H54 (cell line): ENCODE data around the gene EPHA6.
"Not testable (repeated sequence)": the region's sequence is repeated elsewhere in the genome, so short reads cannot be mapped to it uniquely, and the experiment has no call there.

Experiments used
- DNase-seq: peaks from one replicate; pipeline ENCODE4 v3.0.0; 2011; ENCODE audit warnings: low spot score, mixed read lengths; ENCODE audit not compliant: insufficient read length
- FAIRE-seq: peaks from 3 replicates; lab custom pipeline; 2011; peaks lifted over from hg19 to GRCh38; lab: Jason Lieb, UNC
- POLR2A ChIP-seq: IDR thresholded peaks from 2 replicates; pipeline ENCODE4 v1.6.1; 2011; ENCODE audit warnings: low read depth, mild to moderate bottlenecking, low read length

The EPHA6 gene

DNA sequence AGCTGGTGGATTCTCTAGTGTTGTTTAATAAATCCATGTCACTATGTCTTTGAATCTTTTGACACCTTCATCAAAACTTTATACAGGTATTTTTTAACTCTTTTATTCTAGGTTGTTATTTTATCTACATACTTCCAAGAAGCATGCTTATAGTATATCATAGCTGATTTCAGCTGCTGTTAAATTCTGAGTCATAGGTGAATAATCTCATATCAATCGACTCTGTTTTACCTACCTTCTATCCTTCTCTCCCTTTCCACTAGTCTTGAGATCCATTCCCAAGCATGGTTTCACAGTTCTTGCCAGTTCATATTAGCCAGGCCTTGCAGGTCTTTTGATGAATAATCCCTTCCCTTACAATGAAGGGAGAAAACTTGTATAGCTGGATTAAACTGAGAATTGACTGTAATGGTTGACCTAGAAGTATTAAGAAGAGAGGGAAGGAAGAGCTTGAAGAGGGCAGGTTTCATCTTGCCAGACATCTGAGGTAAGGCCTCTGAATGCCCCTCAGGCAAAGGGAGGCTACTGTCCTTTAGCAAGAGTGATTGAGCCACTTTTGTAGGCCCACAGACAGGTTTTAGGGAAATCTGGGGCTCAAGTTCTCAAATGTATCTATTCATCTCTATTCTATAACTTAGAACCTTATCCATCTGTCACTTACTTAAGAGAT is 146.4 kb downstream of the EPHA6 start:
- DNase-seq (no peak), FAIRE-seq (no peak)
- TF ChIP-seq POLR2A, result no peak

DNA sequence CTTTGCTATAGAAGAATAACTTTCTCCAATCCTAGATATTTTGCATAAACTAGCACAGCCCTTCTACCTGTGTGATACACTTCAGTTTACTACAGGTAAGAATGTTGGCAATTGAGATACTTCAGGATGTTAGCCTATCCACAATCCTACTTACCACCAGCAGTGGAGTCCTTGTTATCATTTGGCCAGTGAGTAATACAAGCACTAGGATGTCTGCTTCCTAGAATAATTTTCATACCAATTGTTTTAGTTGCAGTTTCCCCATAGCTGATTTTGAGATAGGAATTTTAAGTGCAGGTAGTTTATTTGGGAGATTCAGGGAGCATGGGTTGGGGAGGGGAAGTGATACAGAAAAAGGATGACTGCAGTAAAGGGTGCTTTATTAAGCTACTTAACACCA is 147.2 kb downstream of the EPHA6 start:
- DNase-seq (no peak), FAIRE-seq (no peak)
- TF ChIP-seq POLR2A, result no peak

DNA sequence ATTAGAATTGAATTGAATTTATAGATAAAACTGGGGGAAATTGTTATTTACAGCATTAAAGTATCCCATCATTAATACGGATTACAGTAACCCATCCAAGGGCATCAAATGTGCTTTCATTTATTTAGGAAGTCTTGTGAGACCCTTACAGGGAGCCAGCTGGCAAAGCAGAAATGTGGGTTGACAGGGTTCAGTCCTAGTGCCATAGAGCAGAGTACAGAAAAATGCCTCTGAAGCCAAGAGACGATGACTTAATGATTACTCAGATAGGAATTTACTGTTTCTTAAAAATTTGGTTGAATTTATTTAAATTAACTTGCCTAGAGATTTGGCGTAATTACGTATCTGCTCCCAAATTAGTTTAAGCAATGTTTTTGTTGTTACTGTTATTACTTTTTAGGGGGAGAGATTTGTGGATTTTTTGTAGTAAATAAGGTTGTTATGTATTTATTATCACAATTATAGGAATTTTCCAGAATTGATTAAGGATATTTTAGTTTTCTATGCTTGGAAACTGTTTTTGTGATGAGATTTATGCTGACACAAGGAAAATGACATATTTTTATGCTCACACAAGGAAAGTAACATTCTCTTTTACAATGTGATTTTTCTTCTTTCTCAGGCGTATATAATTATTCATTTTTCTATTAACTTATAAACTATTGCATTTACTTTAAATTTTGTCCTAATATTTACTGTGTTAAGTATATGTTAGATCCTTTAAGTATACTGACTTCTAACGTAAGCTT is 152.0 kb downstream of the EPHA6 start:
- FAIRE-seq, result no peak
- no peak for TF ChIP-seq POLR2A

DNA sequence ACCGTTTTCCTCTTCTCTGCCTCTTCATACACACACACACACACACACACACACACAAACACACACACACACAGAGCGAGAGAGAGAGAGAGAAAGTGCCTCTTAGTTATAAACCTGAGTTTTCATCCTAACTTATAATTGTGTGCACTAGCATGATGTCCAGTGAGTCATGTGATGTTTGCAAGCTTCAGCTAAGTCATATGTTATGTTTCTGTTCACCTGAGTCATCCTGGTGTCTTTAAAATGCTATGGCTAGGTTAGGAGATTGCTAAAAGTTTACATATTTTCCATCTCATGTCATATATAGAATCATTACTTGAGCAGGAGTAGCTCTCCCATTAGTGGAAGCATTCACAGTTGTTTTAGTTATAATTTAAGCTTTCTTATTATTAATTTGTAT is 155.8 kb downstream of the EPHA6 start:
- no peak for TF ChIP-seq POLR2A
- no peak for DNase-seq
- no peak for FAIRE-seq

More for the DNA sequence above, 152.0 kb downstream of the EPHA6 start:
- DNase-seq, result no peak

DNA sequence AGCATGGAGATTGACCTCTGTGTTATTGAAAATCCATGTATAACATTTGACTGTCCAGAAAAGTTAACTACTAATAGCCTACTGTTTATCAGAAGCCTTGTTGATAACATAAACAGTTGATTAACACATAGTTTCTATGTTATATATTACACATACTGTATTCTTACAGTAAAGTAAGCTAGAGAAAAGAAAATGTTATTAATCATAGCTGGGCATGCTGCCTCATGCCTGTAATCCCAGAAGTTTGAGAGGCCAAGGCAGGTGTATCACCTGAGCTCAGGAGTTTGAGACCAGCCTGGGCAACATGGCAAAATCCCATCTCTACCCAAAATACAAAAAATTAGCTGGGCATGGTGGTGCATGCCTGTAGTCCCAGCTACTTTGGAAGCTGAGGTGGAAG is 163.3 kb downstream of the EPHA6 start:
- DNase-seq (no peak), FAIRE-seq (no peak)
- no peak for TF ChIP-seq POLR2A

DNA sequence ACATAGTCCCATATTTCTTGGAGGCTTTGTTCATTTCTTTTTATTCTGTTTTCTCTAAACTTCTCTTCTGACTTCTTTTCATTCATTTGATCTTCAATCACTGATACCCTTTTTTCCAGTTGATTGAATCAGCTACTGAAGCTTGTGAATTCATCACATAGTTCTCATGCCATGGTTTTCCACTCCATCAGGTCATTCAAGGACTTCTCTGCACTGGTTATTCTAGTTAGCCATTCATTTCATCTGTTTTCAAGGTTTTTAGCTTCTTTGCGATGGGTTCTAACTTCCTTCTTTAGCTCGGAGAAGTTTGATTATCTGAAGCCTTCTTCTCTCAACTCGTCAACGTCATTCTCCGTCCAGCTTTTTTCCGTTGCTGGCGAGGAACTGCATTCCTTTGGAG is 169.3 kb downstream of the EPHA6 start:
- FAIRE-seq, DNase-seq: not testable (repeated sequence)

DNA sequence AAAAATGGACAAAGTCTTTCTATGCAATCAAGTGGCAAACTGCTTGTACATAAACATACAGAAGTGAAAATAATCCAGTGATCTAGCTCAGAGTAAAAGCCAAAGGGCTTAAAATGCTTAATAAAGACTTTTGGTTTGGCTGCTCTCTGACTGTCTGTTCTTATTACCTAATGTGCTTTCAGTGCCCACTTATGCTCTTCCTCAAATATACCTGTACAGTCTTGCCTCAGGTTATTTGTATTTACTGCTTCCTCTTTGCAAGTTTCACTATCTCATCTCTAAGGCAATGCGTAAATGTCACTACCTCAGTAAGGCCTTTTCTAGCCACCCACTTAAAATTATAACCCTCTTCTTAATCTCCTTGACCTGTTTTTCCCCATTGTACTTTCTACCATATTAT is 171.8 kb downstream of the EPHA6 start:
- DNase-seq, result no peak
- FAIRE-seq, result no peak
- TF ChIP-seq POLR2A, result no peak

DNA sequence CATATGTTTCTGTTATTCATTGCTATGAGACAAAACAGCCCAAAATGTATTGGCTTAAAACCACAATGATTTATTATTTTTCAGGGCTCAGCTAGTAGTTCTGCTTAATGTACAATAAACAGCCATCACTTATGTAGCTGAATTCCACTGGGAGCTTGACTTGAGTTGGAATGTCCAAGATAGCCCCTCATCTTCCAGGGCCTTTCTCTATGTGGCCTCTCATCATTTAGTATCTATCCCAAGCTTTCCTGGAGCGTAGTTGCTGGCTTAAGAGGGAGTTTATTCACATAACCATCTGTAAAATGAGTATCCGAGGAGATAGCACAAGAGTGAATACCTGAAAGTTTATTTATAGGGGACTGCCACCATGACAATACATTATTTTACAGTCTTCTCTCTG is 176.8 kb downstream of the EPHA6 start:
- no peak for TF ChIP-seq POLR2A
- DNase-seq (no peak), FAIRE-seq (no peak)

DNA sequence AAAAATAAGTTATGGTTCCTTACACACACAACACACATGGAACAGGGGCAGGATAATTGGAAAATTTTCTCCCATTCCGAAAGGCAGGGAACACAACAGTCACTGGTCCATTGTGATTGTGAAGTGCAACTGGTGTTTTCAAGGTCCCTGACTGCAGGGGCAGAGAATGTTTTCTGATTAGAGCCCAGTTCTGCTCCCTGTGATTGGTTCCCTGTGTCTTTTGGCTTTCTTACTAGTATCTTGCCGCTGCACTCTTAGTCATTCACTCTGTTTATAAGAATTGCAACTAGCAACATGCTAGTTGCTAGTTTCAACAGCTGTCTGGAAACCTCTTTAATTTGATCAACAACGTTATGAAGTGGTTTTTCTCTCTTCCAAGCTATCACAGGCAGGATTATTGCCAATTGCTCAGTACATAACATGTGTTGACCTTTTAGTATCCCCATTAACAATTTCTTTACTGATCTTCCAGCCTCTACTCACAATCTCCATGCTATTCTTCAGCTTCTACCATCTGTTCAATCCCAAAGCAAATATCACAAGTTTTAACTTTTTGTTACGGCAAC is 177.5 kb downstream of the EPHA6 start:
- FAIRE-seq (no peak), DNase-seq (no peak)
- no peak for TF ChIP-seq POLR2A

DNA sequence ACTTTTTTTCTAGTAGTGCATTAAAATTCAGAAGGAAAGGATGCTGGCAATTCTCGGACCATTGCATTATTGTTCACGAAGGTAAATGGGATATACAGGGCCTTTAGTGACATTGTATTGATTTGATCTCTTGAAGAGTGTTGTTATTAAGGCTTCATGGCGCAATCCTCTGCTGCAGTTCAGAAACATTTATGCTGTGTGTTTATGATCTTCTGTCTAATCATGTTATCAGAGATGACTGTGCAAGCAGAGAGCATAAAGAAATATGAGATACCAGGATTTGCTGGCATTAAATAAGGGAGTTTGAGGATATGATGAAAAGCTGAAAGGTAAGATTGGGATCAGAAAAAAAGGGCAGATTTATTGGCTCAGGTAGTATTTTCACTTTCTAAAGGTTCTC is 180.6 kb downstream of the EPHA6 start:
- no peak for FAIRE-seq
- no peak for TF ChIP-seq POLR2A
- DNase-seq, result no peak

DNA sequence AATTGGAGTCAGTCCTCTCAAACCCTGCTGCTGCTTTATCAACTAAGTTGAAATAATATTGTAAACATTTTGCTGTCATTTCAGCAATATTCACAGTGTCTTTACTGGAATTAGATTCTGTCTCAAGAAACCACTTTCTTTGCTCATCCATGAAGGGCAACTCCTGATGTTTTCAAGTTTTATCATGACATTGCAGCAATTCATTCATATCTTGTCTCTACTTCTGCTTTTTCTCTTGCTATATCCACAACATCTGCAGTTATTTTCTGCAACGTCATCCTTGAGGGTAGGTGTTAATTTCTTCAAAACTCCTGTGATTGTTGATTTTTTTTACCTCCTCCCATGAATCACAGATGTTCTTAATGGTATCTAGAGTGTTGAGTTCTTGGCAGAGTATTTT is 181.6 kb downstream of the EPHA6 start:
- TF ChIP-seq POLR2A, result no peak
- DNase-seq, result no peak
- no peak for FAIRE-seq

DNA sequence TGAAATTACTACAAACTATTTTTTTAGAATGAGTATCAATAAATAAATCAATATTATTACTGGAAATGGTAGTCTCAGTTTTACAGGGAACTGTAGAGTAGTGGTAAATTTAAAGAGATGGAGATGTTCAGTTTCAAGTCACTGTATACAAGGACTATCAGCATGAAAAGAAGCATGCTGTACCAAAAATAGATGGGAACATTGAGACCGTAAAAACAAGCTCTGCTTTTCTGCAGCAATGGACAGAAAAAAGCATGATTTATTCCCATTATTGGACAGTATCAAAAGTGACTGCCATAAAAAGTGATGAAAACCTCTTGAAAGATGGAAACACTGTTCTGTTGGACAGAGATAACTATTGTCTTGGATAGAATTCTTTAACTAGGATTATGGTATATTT is 187.2 kb downstream of the EPHA6 start:
- no peak for TF ChIP-seq POLR2A
- DNase-seq, result no peak
- no peak for FAIRE-seq

DNA sequence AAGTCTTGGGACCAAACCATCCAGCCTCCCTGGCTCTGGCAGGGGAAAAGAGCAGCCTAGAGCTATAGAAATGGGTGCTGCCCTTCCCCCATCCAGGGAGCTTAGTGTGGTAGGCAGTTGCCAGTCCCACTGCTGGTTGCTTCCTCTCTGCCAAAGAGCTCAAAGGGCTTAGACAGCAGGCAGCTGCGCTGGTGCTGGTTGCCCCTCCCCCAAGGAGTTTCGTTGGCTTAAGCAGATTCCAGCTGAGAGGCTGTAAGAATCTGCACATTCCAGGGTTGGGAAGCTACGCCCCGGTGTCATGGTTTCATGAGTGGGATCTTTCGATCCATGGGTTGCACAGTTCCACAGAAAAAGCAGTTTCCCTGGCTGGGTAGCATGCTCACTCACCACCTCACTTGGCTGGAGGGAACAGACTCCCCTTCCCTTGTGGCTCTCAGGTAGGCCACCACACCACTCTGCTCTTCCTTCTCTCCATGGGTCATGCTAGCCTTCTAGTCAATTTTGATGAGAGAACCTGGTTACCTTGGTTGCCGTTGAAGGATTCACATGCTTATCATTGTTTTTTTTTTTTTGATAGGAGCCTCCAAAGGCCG is 195.1 kb downstream of the EPHA6 start:
- DNase-seq (no peak), FAIRE-seq (no peak)
- TF ChIP-seq POLR2A, result no peak

DNA sequence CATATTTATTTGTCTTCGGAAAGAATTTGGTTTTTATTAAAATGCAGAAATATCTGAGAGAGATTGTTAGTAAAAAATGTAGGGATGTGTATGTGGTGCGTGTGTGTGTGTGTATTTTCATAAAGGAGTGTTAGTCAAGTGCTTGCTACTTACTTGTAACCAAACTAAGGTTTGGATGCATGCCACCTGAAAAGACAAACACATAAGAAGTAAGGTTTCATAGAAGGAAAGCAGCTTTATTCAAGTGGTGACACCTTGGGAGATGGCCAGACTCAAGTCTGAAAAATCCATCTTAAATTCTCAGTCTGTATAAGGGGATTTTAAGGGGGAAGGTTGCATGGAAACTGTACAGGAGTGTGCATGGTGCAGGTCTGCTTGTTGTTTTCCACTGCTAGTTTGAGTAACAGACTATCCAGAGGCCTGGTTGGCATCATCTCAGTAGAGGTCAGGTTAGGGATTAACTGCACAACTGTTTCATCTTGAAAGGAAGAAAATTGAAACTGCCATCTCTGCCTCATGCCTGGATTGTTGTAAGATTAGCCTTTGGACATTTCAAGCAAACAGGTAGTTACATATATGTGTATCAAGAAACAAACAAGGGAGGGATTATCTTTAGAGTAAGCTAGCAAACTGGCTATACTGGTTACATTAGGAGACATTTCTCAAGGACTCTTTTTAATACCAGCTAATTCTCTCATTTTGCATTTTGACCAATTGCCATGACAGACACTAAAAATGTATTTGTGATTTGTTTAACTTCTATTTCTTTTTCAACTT is 196.7 kb downstream of the EPHA6 start:
- TF ChIP-seq POLR2A, result no peak
- FAIRE-seq, result no peak
- DNase-seq, result no peak

DNA sequence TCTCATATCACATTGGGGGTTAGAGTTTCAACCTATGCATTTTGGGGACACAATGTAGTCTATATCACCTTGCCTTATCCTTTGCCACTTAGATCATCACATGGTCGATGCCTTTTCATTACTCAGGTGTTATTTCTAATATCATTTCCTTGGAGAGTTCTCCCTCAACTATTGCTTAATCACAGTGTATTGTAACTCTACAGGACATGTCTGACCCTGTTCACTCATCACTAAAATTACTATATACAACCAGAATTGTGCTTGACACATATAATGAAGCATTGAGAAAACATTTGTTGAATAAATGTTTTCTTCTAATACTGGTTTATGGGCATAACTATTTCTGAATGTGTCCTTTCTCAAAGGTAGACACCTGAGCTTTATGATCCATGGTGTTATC is 207.4 kb downstream of the EPHA6 start:
- no peak for TF ChIP-seq POLR2A
- FAIRE-seq (no peak), DNase-seq (no peak)

DNA sequence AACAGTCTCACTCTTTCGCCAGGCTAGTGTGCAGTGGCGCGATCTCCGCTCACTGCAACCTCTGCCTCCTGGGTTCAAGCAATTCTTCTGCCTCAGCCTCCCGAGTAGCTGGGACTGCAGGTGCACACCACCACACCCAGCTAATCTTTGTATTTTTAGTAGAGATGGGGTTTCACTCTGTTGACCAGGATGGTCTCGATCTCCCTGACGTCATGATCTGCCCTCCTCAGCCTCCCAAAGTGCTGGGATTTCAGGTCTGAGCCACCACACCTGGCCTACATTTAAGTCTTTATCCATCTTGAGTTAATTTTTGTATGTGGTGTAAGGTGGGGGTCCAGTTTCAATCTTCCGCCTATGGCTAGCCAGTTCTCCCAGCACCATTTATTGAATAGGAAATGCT is 211.2 kb downstream of the EPHA6 start:
- FAIRE-seq, DNase-seq: not testable (repeated sequence)
